TTC549 (cell line): ENCODE measurements around the gene PIGO.

Experiments used
- FAIRE-seq: peaks from 2 replicates; lab custom pipeline; 2012; peaks lifted over from hg19 to GRCh38; lab: Jason Lieb, UNC

The PIGO gene

DNA sequence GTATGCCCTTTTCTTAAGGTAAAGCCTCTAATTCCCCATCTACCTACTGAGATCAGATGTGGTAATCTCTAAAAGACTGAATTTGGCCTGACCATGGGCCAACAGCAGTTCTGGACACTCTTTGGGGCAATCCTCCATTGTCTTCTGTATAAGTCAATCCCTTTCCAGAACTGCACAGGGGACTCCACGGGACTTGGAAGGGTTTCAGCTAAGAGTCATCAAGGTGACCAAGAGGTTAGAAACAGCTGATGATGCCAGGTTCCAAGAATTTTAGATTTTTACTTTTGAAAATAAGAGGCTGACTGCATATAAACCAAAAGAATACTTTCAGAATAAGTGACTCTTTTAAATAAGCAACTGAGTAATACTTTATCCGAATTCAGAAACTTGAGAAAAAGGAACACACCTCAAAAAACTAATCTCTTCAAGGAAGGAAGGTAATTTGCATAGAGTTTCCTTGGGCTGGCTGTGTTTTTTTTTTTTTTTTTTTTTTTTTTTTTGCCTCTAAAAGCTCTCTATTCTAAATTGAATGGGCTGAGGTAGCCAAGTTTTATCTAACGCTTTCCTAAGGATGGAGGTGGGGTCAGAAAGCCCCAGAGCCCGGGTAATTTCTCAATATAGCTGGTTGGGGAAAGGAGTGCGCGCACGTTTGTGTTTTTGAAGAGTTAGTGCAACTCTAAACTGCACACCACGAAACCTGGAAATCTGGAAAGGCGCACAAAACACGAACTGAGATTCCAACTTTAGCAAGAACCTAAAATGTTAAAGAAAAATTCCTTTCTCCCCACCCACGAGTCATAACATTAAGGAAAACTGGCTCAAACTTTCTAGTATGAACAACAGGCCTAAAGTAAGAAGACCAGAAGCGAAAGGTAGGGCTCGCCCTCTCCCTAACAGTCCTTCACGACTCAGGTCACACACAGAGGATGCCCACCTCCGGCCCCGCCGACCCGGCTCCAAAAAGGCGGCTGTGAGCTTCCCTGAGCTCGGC is 25.3 kb downstream of the PIGO start:
- no peak for FAIRE-seq

DNA sequence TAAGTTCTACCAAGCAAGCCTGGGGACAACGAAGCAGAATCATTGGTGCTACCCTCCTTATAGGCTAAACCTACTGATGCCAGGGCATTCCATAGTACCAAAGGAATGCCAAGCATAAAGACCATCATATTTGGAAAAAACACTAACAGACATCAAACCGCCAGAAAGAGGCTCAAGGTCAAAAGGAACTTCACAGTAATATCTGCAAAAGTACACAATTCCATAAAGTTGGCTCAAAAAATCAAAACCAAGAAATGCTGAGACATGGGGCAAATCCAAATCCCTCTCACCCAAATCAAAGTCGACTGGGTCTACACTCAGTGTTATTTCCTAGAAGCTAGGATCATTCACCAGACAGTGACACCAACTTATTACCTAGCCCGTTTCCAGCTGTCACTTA is 27.4 kb downstream of the PIGO start:
- FAIRE-seq, result no peak

- FAIRE-seq, result no peak
Measured at GRCh38 chr9:35067056-35067455, 29.3 kb downstream of the PIGO start.

GRCh38 chr9:35060548-35061207 is 35.7 kb downstream of the PIGO start:
- no peak for FAIRE-seq

GRCh38 chr9:35059438-35059837 is 37.0 kb downstream of the PIGO start:
- FAIRE-seq, result no peak

GRCh38 chr9:35057271-35057620 is 39.1 kb downstream of the PIGO start:
- FAIRE-seq, result no peak

GRCh38 chr9:35056571-35057270 is 39.7 kb downstream of the PIGO start:
- no peak for FAIRE-seq

- FAIRE-seq, result no peak
Measured at GRCh38 chr9:35054871-35055644, 41.3 kb downstream of the PIGO start.

GRCh38 chr9:35054185-35054835 is 42.1 kb downstream of the PIGO start:
- no peak for FAIRE-seq

- peak; percentile 15 for FAIRE-seq
Measured at GRCh38 chr9:35051069-35051967, 45.1 kb downstream of the PIGO start.

- FAIRE-seq, result no peak
Measured at GRCh38 chr9:35048511-35048910, 47.9 kb downstream of the PIGO start.

GRCh38 chr9:35044071-35044470 is 52.3 kb downstream of the PIGO start:
- no peak for FAIRE-seq

GRCh38 chr9:35042891-35043545 is 53.4 kb downstream of the PIGO start:
- no peak for FAIRE-seq

- no peak for FAIRE-seq
Measured at GRCh38 chr9:35042081-35042604, 54.2 kb downstream of the PIGO start.
